ENCODE data around the gene SLC35F4.

- TF ChIP-seq SP1 (IDR thresholded peaks at IDR 0.05) (no peak), HDGF (IDR thresholded peaks at IDR 0.05; ENCODE audit: borderline replicate concordance) (no peak), ZNF384 (IDR thresholded peaks at IDR 0.05) (no peak), FOXM1 (IDR thresholded peaks at IDR 0.05; ENCODE audit: borderline replicate concordance) (no peak), TARDBP (IDR thresholded peaks at IDR 0.05) (no peak), NFRKB (IDR thresholded peaks at IDR 0.05) (no peak), ARNT (IDR thresholded peaks at IDR 0.05) (no peak)
These were observed 208.4 kb downstream of the SLC35F4 start for GRCh38 chr14:57657487-57657886.

Measured in HEK293T (cell line).